ENCODE data around the gene EP400.

The EP400 gene

GRCh38 chr12:131987552-131987951 lies 37.8 kb downstream of the EP400 start:
- no peak for TF ChIP-seq CTCF (IDR thresholded peaks at IDR 0.05; ENCODE audit: low read depth, low read length)
- no peak for DNase-seq
- Histone ChIP-seq H3K4me3 (ENCODE audit: low read depth, low read length) (no peak overlapping the region), H3K36me3 (peaks cover 73% of the 10 kb centered on the region), H3K27me3 (ENCODE audit: insufficient read depth, low read depth, severe bottlenecking) (no peaks in the 10 kb centered on the region), H3K9me3 (ENCODE audit: severe bottlenecking) (no peaks in the 10 kb centered on the region), H3K27ac (no peak overlapping the region)

DNA sequence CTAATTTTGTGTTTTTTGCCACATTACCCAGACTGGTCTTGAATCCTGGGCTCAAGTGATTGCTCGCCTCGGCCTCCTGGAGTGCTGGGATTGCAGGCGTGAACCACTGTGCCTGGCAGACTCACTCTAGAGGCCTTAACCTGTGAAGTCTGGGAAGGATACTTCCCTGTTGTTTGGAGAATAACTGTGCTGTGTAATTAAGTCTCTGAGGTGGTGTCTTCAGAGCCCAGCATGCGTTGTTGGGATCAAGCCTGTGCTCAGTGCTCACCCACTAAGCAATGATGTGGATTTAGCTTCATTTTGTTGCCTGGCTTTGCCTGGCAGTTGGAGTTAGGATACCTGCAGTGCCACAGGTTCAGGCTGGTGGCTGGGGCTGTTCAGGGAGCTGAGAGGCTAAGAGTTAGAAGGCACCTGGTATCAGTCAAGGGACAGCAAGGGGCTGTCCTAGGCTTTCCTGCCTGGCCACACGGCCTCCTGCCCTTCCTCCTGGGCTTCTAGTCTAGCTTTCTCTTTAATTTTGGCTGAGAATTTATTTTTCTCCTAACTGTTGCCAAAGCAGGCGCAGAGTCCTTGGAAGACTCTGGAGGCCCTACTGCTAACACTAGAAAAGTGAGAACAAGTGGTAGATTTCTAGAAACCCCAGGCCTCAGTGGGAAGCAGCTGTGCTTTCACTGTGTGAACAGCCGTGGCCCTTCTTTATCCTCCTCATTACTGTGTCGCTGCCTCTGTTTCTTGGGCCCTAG lies 38.5 kb downstream of the EP400 start:
- Histone ChIP-seq H3K4me3 (ENCODE audit: low read depth, low read length) (no peak overlapping the region), H3K27me3 (ENCODE audit: insufficient read depth, low read depth, severe bottlenecking) (no peaks in the 10 kb centered on the region), H3K9me3 (ENCODE audit: severe bottlenecking) (no peaks in the 10 kb centered on the region), H3K36me3 (peaks cover 76% of the 10 kb centered on the region), H3K27ac (no peak overlapping the region)
- no peak for TF ChIP-seq CTCF (IDR thresholded peaks at IDR 0.05; ENCODE audit: low read depth, low read length)
- DNase-seq: no peak

DNA sequence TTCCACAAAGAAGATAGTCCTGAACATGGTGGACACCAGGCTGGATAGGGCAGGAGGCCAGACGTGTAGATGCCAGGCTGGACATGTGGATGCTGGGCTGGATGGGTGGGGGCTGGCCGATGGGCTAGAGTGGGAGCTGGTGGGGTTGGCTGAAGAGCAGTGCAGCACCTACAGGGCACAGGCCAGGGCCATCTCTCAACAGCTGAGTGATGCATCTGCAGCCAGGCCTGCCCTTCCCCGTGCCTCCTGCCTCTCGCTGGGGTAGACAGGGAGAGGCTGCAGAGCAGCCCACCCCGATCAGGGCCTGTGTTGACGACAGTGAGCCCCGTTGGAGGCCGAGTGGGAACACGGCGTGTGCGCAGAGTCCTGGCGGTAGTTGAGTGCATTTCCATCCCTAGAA lies 39.3 kb downstream of the EP400 start:
- Histone ChIP-seq H3K27ac (no peak overlapping the region), H3K27me3 (ENCODE audit: insufficient read depth, low read depth, severe bottlenecking) (no peaks in the 10 kb centered on the region), H3K9me3 (ENCODE audit: severe bottlenecking) (no peaks in the 10 kb centered on the region), H3K36me3 (peaks cover 78% of the 10 kb centered on the region), H3K4me3 (ENCODE audit: low read depth, low read length) (no peak overlapping the region)
- no peak for TF ChIP-seq CTCF (IDR thresholded peaks at IDR 0.05; ENCODE audit: low read depth, low read length)
- DNase-seq: no peak

- no peak for TF ChIP-seq CTCF (IDR thresholded peaks at IDR 0.05; ENCODE audit: low read depth, low read length)
- Histone ChIP-seq H3K9me3 (ENCODE audit: severe bottlenecking) (no peaks in the 10 kb centered on the region), H3K27ac (no peak overlapping the region), H3K36me3 (peaks cover 82% of the 10 kb centered on the region), H3K27me3 (ENCODE audit: insufficient read depth, low read depth, severe bottlenecking) (no peaks in the 10 kb centered on the region), H3K4me3 (ENCODE audit: low read depth, low read length) (no peak overlapping the region)
- DNase-seq: no peak
Measured at GRCh38 chr12:131990066-131990979, 40.6 kb downstream of the EP400 start.

DNA sequence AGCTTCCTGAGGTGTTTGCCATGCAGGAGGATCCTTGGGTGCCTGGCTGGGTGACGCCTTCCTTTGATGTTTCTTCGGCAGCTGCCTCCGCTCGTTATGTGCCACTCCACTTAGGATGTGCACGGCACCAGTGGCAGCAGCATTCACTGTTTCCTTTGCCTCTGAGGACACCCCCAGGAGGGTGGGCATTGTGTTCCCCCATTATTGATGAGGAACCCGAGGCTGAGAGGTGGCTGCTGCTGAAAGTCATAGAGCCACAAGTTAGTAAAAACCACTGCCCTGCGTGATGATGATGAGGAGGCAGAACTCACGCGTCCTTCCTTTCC lies 41.2 kb downstream of the EP400 start:
- DNase-seq: no peak
- Histone ChIP-seq H3K27me3 (ENCODE audit: insufficient read depth, low read depth, severe bottlenecking) (no peaks in the 10 kb centered on the region), H3K36me3 (peaks cover 76% of the 10 kb centered on the region), H3K27ac (no peak overlapping the region), H3K4me3 (ENCODE audit: low read depth, low read length) (no peak overlapping the region), H3K9me3 (ENCODE audit: severe bottlenecking) (no peaks in the 10 kb centered on the region)
- TF ChIP-seq CTCF (IDR thresholded peaks at IDR 0.05; ENCODE audit: low read depth, low read length): no peak
